ENCODE data around the gene ELOVL5.

Gene ELOVL5

DNA sequence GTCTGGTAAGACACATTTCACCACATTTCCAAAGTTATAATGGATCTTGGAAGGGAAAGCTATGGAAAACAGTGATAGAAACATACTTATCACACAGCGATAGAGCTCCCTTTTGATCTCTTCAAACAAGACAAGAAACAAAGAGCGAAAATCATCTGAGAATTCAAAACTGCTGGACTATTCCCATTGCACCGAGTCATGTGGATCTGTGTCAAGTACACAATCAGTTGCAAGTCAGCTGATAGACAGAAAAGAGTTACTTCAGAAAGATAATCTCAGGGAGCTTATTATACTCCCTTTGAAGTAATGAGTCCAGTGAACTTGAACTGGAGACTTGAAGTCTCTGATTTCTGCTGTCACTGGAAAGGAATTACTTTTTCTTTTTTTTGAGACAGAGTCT, 110.4 kb downstream of the ELOVL5 start:
- H3K9ac ChIP-seq (ENCODE audit: low read length): no peak overlapping the region
- H3K79me2 ChIP-seq (ENCODE audit: insufficient read depth, low read length): no peaks in the 10 kb centered on the region
- H3K27ac ChIP-seq (ENCODE audit: low read depth, low read length, poor library complexity, severe bottlenecking): no peak overlapping the region
- H3K36me3 ChIP-seq (ENCODE audit: insufficient read depth, low read length): no peaks in the 10 kb centered on the region
- no peaks in the 10 kb centered on the region for H3K27me3 ChIP-seq (ENCODE audit: insufficient read depth, low read length)
- H3K4me2 ChIP-seq (ENCODE audit: low read length): no peak overlapping the region
- TF ChIP-seq, protein P1, sequence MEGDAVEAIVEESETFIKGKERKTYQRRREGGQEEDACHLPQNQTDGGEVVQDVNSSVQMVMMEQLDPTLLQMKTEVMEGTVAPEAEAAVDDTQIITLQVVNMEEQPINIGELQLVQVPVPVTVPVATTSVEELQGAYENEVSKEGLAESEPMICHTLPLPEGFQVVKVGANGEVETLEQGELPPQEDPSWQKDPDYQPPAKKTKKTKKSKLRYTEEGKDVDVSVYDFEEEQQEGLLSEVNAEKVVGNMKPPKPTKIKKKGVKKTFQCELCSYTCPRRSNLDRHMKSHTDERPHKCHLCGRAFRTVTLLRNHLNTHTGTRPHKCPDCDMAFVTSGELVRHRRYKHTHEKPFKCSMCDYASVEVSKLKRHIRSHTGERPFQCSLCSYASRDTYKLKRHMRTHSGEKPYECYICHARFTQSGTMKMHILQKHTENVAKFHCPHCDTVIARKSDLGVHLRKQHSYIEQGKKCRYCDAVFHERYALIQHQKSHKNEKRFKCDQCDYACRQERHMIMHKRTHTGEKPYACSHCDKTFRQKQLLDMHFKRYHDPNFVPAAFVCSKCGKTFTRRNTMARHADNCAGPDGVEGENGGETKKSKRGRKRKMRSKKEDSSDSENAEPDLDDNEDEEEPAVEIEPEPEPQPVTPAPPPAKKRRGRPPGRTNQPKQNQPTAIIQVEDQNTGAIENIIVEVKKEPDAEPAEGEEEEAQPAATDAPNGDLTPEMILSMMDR (IDR thresholded peaks at IDR 0.05; ENCODE audit: low read length): no peak
- no peak for TF ChIP-seq EZH2 (IDR thresholded peaks at IDR 0.05; ENCODE audit: borderline replicate concordance, low read length)
- no peaks in the 10 kb centered on the region for H3F3A ChIP-seq (ENCODE audit: insufficient read depth, low read length)
- H3K4me1 ChIP-seq (ENCODE audit: insufficient read depth, low read length, severe bottlenecking): peaks cover 31% of the 10 kb centered on the region
- no peak overlapping the region for H3K4me3 ChIP-seq (ENCODE audit: low read depth, low read length, poor library complexity, severe bottlenecking)
- no peak overlapping the region for H2AFZ ChIP-seq (ENCODE audit: low read length)
- H3K9me3 ChIP-seq (ENCODE audit: low read length): no peaks in the 10 kb centered on the region
- no peaks in the 10 kb centered on the region for H4K20me1 ChIP-seq (ENCODE audit: insufficient read depth, low read length)
- no peaks in the 10 kb centered on the region for H3K9me2 ChIP-seq (ENCODE audit: low read depth, low read length)

DNA sequence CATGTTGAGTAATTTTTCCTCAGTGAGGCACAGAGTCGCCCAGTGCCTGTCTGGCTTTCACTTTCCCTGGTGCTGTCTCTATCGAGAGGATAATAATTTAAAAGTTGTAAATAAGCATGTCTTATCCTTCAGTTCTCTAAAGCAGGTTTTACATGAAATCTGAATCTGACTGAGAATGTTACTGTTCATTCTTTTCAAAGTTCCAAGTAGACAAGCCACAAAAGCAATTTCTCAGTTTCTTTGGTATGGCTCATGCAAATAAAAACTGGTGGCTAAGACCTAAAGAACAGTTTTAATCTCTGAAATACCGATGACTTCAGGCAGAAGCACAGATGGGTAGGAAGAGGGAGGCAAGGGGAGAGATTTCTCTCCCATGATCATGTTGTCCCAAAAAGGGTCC, 112.5 kb downstream of the ELOVL5 start:
- peak overlapping the region; percentile 15 for H3K27ac ChIP-seq (ENCODE audit: low read depth, low read length, poor library complexity, severe bottlenecking)
- no peak overlapping the region for H2AFZ ChIP-seq (ENCODE audit: low read length)
- H3K9me2 ChIP-seq (ENCODE audit: low read depth, low read length): no peaks in the 10 kb centered on the region
- H3K4me1 ChIP-seq (ENCODE audit: insufficient read depth, low read length, severe bottlenecking): peaks cover 34% of the 10 kb centered on the region
- H3K79me2 ChIP-seq (ENCODE audit: insufficient read depth, low read length): no peaks in the 10 kb centered on the region
- H3K36me3 ChIP-seq (ENCODE audit: insufficient read depth, low read length): no peaks in the 10 kb centered on the region
- no peak overlapping the region for H3K9ac ChIP-seq (ENCODE audit: low read length)
- H4K20me1 ChIP-seq (ENCODE audit: insufficient read depth, low read length): no peaks in the 10 kb centered on the region
- peak overlapping the region; percentile 19; the same call in 1 of the 2 replicates for H3K4me2 ChIP-seq (ENCODE audit: low read length)
- no peaks in the 10 kb centered on the region for H3K9me3 ChIP-seq (ENCODE audit: low read length)
- no peaks in the 10 kb centered on the region for H3F3A ChIP-seq (ENCODE audit: insufficient read depth, low read length)
- TF ChIP-seq, protein P1 (IDR thresholded peaks at IDR 0.05; ENCODE audit: low read length): no peak
- no peak for TF ChIP-seq EZH2 (IDR thresholded peaks at IDR 0.05; ENCODE audit: borderline replicate concordance, low read length)
- no peak overlapping the region for H3K4me3 ChIP-seq (ENCODE audit: low read depth, low read length, poor library complexity, severe bottlenecking)
- H3K27me3 ChIP-seq (ENCODE audit: insufficient read depth, low read length): no peaks in the 10 kb centered on the region

DNA sequence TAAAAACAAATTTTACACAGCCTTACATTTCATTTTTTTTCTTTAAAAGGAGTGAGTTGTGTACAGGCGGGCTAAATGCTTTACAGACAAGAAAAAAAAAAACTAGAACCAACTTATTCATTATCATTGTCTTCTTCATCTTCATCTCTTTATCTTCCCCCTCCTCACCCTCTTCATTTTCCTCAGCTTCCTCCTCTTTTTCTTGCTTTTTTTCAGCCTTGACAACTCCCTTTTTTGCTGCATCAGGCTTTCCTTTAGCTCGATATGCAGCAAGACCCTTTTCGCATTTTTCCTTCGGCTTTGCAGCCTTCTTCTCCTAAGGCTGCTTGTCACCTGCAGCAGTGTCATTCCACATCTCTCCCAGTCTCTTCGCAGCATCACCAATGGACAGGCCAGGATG, 113.2 kb downstream of the ELOVL5 start:
- H2AFZ ChIP-seq (ENCODE audit: low read length): no peak overlapping the region

More for the DNA sequence above, 113.2 kb downstream of the ELOVL5 start:
- Histone ChIP-seq H3K9me2 (ENCODE audit: low read depth, low read length) (no peaks in the 10 kb centered on the region), H4K20me1 (ENCODE audit: insufficient read depth, low read length) (no peaks in the 10 kb centered on the region), H3K4me3 (ENCODE audit: low read depth, low read length, poor library complexity, severe bottlenecking) (no peak overlapping the region), H3K4me2 (ENCODE audit: low read length) (no peak overlapping the region), H3K36me3 (ENCODE audit: insufficient read depth, low read length) (no peaks in the 10 kb centered on the region), H3F3A (ENCODE audit: insufficient read depth, low read length) (no peaks in the 10 kb centered on the region), H3K4me1 (ENCODE audit: insufficient read depth, low read length, severe bottlenecking) (peaks cover 34% of the 10 kb centered on the region), H3K27ac (ENCODE audit: low read depth, low read length, poor library complexity, severe bottlenecking) (no peak overlapping the region), H3K9me3 (ENCODE audit: low read length) (no peaks in the 10 kb centered on the region), H3K9ac (ENCODE audit: low read length) (no peak overlapping the region), H3K27me3 (ENCODE audit: insufficient read depth, low read length) (no peaks in the 10 kb centered on the region), H3K79me2 (ENCODE audit: insufficient read depth, low read length) (no peaks in the 10 kb centered on the region)
- no peak for TF ChIP-seq EZH2 (IDR thresholded peaks at IDR 0.05; ENCODE audit: borderline replicate concordance, low read length)
- TF ChIP-seq, protein P1 (IDR thresholded peaks at IDR 0.05; ENCODE audit: low read length): no peak

Measured in OCI-LY1 (cell line).